Measurements from ENCODE around the gene KCNQ1.

Gene KCNQ1

DNA sequence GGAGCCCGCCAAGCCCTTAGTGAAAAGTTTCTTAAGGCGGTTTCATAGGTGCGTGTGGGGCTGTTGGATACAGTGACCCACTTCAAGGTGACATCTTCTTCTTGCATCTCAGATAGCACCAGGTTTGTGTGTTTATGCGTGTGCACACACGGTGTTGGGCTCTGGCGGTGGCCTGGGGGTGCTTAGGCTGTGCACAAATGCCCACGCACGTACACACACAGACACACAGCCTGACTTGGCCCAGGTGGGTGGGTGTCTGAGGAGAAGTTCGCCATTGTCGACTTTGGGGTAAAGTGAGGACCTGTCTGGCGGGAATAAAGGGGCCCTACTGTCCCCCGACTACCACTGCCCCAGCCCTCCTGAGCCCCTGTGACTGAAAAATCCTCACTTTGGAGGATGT is 103.8 kb downstream of the KCNQ1 start:
- DNase-seq (ENCODE audit: low read depth): no peak
- TF ChIP-seq, protein P1, sequence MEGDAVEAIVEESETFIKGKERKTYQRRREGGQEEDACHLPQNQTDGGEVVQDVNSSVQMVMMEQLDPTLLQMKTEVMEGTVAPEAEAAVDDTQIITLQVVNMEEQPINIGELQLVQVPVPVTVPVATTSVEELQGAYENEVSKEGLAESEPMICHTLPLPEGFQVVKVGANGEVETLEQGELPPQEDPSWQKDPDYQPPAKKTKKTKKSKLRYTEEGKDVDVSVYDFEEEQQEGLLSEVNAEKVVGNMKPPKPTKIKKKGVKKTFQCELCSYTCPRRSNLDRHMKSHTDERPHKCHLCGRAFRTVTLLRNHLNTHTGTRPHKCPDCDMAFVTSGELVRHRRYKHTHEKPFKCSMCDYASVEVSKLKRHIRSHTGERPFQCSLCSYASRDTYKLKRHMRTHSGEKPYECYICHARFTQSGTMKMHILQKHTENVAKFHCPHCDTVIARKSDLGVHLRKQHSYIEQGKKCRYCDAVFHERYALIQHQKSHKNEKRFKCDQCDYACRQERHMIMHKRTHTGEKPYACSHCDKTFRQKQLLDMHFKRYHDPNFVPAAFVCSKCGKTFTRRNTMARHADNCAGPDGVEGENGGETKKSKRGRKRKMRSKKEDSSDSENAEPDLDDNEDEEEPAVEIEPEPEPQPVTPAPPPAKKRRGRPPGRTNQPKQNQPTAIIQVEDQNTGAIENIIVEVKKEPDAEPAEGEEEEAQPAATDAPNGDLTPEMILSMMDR (IDR thresholded peaks at IDR 0.05; ENCODE audit: control insufficient read depth, insufficient read depth, low read depth, low read length, missing control alignments): no peak
- no peak overlapping the region for H3K4me3 ChIP-seq (ENCODE audit: control insufficient read depth, low read depth, low read length)

DNA sequence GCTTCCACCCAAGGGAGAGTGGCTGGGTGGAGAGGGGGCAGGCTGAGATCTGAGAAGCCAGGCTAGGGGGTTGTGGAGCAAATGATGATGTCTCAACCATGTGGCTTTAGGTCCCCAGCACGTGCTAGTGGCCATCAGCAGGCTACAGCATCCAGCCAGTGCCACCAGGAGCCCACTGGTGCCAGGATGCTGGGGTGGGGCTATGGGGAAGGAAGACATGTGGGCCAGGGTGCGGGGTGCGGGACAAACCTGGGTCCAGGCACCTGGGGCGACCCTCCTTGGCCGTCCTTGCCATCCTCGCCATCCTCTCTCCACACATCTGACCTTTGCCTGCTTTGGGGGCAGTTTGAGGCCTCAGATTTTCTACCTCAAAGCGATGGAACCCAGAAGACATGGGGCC is 104.3 kb downstream of the KCNQ1 start:
- TF ChIP-seq, protein P1 (IDR thresholded peaks at IDR 0.05; ENCODE audit: control insufficient read depth, insufficient read depth, low read depth, low read length, missing control alignments): no peak
- no peak for DNase-seq (ENCODE audit: low read depth)
- H3K4me3 ChIP-seq (ENCODE audit: control insufficient read depth, low read depth, low read length): no peak overlapping the region

DNA sequence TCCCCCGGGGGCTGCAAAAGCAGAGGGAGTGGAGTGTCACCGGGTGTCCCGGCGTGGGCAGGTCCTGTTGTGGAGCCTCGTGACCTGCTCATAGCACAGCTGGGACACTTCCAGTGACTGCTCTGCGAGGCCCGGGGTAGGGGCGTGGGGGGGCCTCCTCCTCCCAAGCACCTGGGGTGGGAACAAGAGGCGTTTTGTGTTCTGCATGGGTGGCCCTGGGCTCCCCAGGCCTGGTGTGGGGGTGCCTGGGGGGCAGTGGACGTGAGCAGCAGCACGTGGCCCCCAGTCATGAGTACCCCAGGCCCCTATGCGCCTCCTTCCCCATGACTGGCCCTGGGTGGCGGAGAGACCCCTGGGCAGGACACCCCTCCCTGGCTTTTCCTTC is 104.7 kb downstream of the KCNQ1 start:
- TF ChIP-seq, protein P1 (IDR thresholded peaks at IDR 0.05; ENCODE audit: control insufficient read depth, insufficient read depth, low read depth, low read length, missing control alignments): no peak
- no peak for DNase-seq (ENCODE audit: low read depth)
- no peak overlapping the region for H3K4me3 ChIP-seq (ENCODE audit: control insufficient read depth, low read depth, low read length)

DNA sequence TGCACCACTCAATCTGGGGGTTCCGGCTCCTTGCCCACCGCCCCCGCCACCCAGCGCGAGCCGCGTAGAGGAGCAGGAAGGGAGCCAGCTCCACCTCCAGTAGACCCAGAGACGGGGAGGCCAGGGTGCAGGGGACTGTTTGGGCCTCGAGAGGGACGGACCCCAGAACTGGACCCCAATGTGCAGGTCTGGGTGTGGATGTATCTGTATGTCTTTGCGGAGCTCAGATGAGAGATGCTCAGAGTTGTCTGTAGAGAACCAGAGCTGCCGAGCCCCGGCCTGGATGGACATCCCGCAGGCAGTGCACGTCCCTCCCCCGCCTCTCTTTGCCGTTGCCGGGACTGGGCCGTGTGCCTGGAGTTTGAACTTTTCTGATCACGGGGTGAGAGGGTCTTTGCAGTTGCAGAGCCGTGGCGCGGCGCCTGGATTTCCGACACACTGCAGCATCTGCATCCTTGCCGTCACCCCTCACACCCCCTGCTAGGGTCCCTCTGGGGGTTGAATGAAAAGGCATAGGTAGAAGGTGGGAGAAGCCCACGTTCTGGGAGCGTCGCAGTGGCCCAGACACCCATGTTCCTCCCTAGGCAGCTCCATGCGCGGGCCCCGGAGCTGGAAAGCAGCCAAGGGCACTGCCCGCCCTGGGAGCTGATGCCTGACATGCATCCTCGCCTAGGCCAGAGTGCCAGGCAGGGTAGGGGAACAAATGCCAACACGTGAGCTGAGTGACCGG is 105.2 kb downstream of the KCNQ1 start:
- TF ChIP-seq, protein P1 (IDR thresholded peaks at IDR 0.05; ENCODE audit: control insufficient read depth, insufficient read depth, low read depth, low read length, missing control alignments): no peak
- DNase-seq (ENCODE audit: low read depth): no peak
- no peak overlapping the region for H3K4me3 ChIP-seq (ENCODE audit: control insufficient read depth, low read depth, low read length)

DNA sequence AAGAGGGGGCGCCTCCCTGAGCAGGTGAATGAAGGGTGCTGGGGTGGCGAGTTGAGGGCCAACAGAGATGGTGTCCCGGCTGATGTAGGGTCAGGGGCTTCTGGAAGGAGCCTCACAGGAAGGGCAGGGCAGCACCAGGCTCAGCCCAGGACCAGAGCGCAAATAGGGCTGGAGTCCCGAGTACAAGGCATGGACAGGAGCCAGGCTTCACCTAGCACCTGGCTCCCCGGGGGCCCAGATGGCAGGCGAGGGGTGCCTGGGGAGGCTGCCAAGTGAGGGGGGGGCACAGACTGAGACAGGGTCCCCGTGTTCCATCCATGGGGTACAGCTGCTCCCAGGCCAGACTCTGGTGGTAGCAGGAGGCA is 105.8 kb downstream of the KCNQ1 start:
- DNase-seq (ENCODE audit: low read depth): no peak
- TF ChIP-seq, protein P1 (IDR thresholded peaks at IDR 0.05; ENCODE audit: control insufficient read depth, insufficient read depth, low read depth, low read length, missing control alignments): no peak
- no peak overlapping the region for H3K4me3 ChIP-seq (ENCODE audit: control insufficient read depth, low read depth, low read length)

DNA sequence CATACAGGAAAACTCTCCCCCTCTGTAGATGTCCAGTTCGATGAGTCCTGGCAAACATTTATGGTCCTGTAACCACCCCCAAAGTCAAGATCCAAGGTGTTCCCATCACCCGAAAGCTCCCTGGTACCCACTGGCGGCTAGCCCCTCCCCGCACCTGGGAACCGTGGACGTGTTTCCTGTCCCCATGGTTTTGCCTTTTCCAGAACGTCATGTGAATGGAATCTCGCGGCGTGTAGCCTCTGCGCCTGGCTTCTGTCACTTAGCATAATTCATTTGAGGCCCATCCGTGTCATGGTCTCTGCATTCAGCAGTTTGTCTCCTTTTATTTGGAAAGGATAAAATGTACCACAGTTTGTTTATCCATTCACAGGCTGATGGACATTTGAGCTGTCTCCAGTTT is 106.3 kb downstream of the KCNQ1 start:
- no peak overlapping the region for H3K4me3 ChIP-seq (ENCODE audit: control insufficient read depth, low read depth, low read length)
- DNase-seq (ENCODE audit: low read depth): no peak
- TF ChIP-seq, protein P1 (IDR thresholded peaks at IDR 0.05; ENCODE audit: control insufficient read depth, insufficient read depth, low read depth, low read length, missing control alignments): no peak
